Heart left ventricle (tissue), 13 donors: ENCODE results near the gene TESPA1.

Experiments
- CTCF ChIP-seq, 12 donors: fragments of 200-600 bp; sonication (generic) in 4 of 12; IDR thresholded peaks; one replicate each; pipeline versions ENCODE4 v1.5.0 to v1.8.0; 2018 to 2022; ENCODE audit warnings: antibody characterized with exemption in 12 of 12, mild to moderate bottlenecking in 5 of 12
- POLR2A ChIP-seq, 2 donors: fragments of 450-650 bp; IDR thresholded peaks; one replicate each; pipeline ENCODE4 v1.6.1; 2017; ENCODE audit warnings: antibody characterized with exemption in 2 of 2, mild to moderate bottlenecking in 2 of 2, moderate library complexity in 2 of 2
- donor health status: ischemic (EF 13 %, LVEDD 7.1; RV severe dilation, severe dysfunction).
- donor health status: DM: no; HTN: yes; CAD: no.
- donor health status: DM: no; HTN: no; CAD: no.
- donor health status: ischemic (EF 25% LVEDD 6.9; RV normal size, moderate dysfunction).
- donor health status: ischemic (EF 25% LVEDD 5.7; RV mildly dilated, moderate dysfunction).
- donor health status: ischemic (EF 35%, LVEDD 5.7; RV mildly dilated, moderate dysfunction).
- donor health status: nonischemic (EF 11% LVEDD 7.7; RV severe dilation, severe dysfunction).
- donor health status: DM: yes; HTN: yes; CAD: no.
- donor health status: PGD.
- donor health status: ischemic (EF 29% LVEDD 5.4; RV normal size, mild dysfunction).
- donor health status: nonischemic (EF 23%, LVEDD 6.1; RV moderate dilation, normal function).

GRCh38 chr12:54996205-54996604 is 11.6 kb upstream of the TESPA1 start:
- TF ChIP-seq POLR2A (IDR thresholded peaks at IDR 0.05) (no peak), CTCF (IDR thresholded peaks at IDR 0.05) (no peak)
